Neural cell (in vitro differentiated cells): ENCODE results near the gene SMIM10L2A.

Source experiments
- CTCF ChIP-seq: fragments of 450-650 bp; IDR thresholded peaks from 2 replicates; pipeline ENCODE4 v1.5.1; 2014; ENCODE audit warnings: antibody characterized with exemption, mild to moderate bottlenecking, moderate library complexity; ENCODE audit not compliant: poor library complexity, severe bottlenecking
- MXI1 ChIP-seq: fragments of 450-650 bp; conservative IDR thresholded peaks from 2 replicates; pipeline ENCODE4 v1.6.1; 2014; ENCODE audit warnings: antibody characterized with exemption, mild to moderate bottlenecking; ENCODE audit not compliant: poor library complexity, severe bottlenecking
- POLR2AphosphoS5 ChIP-seq: IDR thresholded peaks from 2 replicates; pipeline ENCODE4 v1.6.1; 2012
- SMC3 ChIP-seq: fragments of 450-650 bp; conservative IDR thresholded peaks from 2 replicates; pipeline ENCODE4 v1.6.1; 2014; ENCODE audit warnings: antibody characterized with exemption, mild to moderate bottlenecking, moderate library complexity; ENCODE audit not compliant: poor library complexity

DNA sequence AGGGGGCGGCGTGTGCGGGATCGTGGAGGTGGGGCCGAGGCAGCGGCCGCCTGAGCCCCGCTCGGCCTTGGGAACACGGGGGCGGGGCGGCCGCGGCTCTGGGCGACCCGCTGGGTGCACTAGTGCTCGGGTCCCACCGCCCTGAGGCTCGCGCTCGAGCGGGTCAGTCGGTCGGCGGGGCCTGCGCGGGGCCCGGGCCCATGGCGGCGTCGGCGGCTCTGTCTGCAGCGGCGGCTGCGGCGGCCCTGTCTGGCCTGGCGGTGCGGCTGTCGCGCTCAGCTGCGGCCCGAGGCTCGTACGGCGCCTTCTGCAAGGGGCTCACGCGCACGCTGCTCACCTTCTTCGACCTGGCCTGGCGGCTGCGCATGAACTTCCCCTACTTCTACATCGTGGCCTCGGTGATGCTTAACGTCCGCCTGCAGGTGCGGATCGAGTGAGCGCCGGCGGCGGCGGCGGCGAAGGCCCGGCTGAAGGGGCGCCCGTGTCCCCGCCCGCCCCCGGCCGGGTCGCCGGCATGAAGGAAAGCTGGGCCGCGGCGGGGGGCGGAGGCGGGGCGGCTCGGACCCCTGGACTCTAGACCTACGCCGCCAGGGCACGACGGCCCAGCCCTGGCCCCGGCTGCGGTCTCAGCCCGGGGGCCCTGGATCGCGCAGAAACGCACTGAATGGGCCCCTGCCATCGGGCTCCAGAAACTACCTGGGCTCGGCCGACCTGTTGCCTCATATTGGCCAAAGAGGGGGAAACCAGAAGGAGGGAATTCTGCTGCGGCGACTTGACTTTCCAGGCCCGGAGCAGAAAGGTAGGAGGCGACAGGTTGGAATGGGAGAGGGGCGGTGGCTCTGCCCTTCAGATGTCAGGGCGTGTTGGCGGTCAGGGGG is at the start of gene SMIM10L2A:
- TF ChIP-seq MXI1 (peak; percentile 37), SMC3 (no peak), CTCF (no peak), POLR2AphosphoS5 (no peak)
